ENCODE data around the gene PIEZO1. TPM values are rescaled to one million over a fixed set of nuclear protein-coding genes. Genes with fewer than 3 reads are reported as not detected.

The PIEZO1 gene
- total RNA-seq, 6 donors from 2014 or later, result 107 to 535 (median 239) TPM

DNA sequence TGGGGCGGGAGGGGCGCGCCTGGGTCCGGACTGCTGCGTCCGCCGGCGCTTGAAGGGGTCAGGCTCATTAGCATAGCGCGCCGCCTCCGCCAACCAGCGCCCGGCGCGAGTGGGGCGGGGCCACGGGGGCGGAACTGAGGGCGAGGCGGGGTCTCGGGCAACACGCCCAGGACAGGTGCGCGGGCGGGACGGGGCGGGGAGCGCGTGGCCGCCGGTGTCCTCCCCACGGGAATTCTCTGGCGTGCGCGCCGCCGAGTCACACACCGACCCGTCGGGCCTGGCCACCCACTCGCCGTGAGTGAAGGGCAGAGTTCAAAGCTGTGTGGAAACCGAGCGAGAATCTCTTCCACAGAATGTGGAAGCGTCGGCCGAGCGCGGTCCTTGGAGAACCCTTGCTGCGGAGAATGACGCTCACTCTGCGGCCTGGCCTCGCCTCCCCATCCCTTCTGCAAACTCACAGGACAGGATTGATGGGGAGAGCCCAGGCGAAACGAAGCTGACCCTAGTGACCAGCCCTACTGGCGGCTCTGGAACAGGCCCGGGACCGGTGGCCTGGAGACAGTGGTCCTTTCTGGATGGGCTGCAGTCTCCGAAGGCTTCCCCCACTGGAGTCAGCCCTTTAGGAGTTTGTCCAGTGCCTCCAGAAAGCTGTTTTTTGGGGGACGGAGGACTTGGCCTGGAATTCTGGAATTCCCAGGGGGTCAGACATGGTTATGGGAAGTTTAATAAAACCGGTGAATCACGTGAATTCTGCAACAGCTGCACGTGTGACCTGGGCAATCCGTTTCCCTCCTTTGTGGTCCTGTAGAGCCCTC is 98.4 kb downstream of the PIEZO1 start, which contains the start of gene SNAI3:
Gene SNAI3, minus strand, starts transcription at position 69 of the 815 bp plus-strand sequence. CDS start 101 bp downstream, outside the sequence.
- TF ChIP-seq POLR2AphosphoS5 (IDR thresholded peaks at IDR 0.05), result peak in 1 of 2 donors; percentile 36
- TF ChIP-seq, protein P1, sequence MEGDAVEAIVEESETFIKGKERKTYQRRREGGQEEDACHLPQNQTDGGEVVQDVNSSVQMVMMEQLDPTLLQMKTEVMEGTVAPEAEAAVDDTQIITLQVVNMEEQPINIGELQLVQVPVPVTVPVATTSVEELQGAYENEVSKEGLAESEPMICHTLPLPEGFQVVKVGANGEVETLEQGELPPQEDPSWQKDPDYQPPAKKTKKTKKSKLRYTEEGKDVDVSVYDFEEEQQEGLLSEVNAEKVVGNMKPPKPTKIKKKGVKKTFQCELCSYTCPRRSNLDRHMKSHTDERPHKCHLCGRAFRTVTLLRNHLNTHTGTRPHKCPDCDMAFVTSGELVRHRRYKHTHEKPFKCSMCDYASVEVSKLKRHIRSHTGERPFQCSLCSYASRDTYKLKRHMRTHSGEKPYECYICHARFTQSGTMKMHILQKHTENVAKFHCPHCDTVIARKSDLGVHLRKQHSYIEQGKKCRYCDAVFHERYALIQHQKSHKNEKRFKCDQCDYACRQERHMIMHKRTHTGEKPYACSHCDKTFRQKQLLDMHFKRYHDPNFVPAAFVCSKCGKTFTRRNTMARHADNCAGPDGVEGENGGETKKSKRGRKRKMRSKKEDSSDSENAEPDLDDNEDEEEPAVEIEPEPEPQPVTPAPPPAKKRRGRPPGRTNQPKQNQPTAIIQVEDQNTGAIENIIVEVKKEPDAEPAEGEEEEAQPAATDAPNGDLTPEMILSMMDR (IDR thresholded peaks at IDR 0.05), result no peak
- peak; percentile 93 to 99 for DNase-seq
- peaks cover 0 to 5% (median 0%) of the 10 kb centered on the region in 4 donors for H3K27me3 ChIP-seq
- H3K4me3 ChIP-seq, result peak within 1 kb of the TSS; percentile 50 to 74 (median 58)
- H3K27ac ChIP-seq, result peak within 1 kb of the TSS in 3 of 4 donors; percentile 37 to 83 (median 81)
- WGBS, 2 donors, result 12 to 35% methylated on average over 3 to 29 of the region's 65 CpGs
- H3K4me1 ChIP-seq, result peaks cover 20 to 47% (median 29%) of the 10 kb centered on the region in 4 donors
- H3K9me3 ChIP-seq, result no peaks in the 10 kb centered on the region
- H3K36me3 ChIP-seq, result no peaks in the 10 kb centered on the region
- peak; percentile 91 to 92 for ATAC-seq (ENCODE audit: low FRiP score in 2 of 2)

DNA sequence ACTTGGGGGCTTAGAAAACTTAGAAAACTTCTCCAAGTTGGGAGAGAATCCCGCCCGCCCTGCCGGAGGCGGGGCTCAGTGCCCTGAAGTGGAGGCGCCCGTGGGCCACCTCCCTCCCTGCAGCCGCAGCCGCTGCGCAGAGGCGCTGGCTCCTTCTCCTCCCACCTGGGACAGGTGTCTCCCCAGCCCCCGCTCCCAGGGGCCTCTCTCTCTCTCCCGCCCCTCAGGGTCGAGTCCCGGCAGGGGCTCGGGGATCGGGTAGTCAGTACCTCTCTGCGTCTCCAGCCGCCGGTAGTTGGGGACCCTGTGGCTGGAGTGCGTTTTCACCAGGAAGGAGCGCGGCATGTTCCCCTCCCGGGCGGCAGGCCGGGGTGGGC is 99.0 kb downstream of the PIEZO1 start:
- Histone ChIP-seq H3K27me3 (peaks cover 0 to 5% (median 0%) of the 10 kb centered on the region in 4 donors), H3K4me1 (peaks cover 21 to 47% (median 34%) of the 10 kb centered on the region in 4 donors), H3K4me3 (peak overlapping the region; percentile 50 to 74 (median 58)), H3K9me3 (no peaks in the 10 kb centered on the region), H3K36me3 (no peaks in the 10 kb centered on the region), H3K27ac (peak overlapping the region in 3 of 4 donors; percentile 37 to 83 (median 81))
- no peak for TF ChIP-seq EP300 (IDR thresholded peaks at IDR 0.05)
- peak in 1 of 4 donors; percentile 19 for TF ChIP-seq POLR2A (IDR thresholded peaks at IDR 0.05)
- ATAC-seq (ENCODE audit: low FRiP score in 2 of 2) (peak; percentile 32 to 51), DNase-seq (peak; percentile 65 to 90)
- 0% methylated on average over 20 of the region's 25 CpGs; no CpG with 5 or more reads in 1 of the 2 donors for WGBS, 2 donors

DNA sequence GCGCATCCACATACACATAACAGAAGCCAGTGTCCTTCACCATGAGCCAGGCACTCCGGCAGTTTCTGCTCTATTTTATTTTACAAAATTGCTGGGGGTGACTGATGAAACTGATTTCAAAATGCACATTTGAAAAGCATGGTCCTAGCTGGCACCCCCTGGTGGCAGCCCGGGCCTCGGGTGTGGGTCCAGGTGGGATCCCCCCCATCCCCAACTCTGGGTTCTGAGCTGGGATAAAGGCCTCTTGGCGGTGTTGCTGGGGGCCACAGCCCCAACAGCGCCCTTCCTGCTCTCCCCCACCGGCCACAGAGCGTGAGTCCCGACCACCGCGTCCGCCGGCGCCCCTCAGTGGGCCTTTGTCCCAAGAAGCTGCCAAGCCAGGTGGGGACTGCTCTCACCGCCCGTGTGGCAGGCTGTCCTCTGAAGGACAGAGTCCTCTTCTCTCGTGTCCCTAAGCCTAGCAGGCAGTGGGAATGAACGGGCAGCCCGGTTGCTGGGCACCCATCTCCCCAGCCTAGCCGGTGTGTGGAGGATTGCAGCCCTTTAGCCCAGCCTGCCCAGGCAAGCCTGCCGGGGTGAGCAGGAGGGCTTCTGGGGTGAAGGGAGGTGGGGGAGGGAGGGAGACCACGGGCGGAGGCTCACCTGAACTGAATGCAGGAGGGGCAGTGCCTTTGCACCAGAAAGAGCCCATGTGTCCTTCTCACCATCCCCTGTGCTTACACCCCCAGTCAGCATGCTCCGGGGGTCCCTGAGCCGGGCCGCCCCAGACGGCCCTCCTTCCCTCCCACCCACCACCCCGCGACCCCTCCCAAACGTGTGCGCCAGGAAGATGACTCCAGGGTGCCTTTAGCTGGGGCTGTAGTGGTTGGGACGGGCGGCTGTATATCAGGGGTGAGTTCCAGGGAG is 99.6 kb downstream of the PIEZO1 start:
- H3K4me1 ChIP-seq, result peaks cover 22 to 49% (median 35%) of the 10 kb centered on the region in 4 donors
- WGBS, 2 donors, result 7% methylated on average over 17 to 19 of the region's 33 CpGs
- DNase-seq, result peak in 1 of 2 donors; percentile 88
- no peaks in the 10 kb centered on the region for H3K36me3 ChIP-seq
- TF ChIP-seq POLR2A (IDR thresholded peaks at IDR 0.05), result no peak
- no peak for TF ChIP-seq POLR2AphosphoS5 (IDR thresholded peaks at IDR 0.05)
- TF ChIP-seq, protein P1 (IDR thresholded peaks at IDR 0.05), result peak; percentile 50 to 71 (median 54)
- H3K27me3 ChIP-seq, result peaks cover 0 to 5% (median 0%) of the 10 kb centered on the region in 4 donors
- peak; percentile 2 to 9 for ATAC-seq (ENCODE audit: low FRiP score in 2 of 2)
- H3K27ac ChIP-seq, result peak overlapping the region in 3 of 4 donors; percentile 37 to 83 (median 81)
- H3K9me3 ChIP-seq, result no peaks in the 10 kb centered on the region
- H3K4me3 ChIP-seq, result peak overlapping the region; percentile 50 to 74 (median 58)

DNA sequence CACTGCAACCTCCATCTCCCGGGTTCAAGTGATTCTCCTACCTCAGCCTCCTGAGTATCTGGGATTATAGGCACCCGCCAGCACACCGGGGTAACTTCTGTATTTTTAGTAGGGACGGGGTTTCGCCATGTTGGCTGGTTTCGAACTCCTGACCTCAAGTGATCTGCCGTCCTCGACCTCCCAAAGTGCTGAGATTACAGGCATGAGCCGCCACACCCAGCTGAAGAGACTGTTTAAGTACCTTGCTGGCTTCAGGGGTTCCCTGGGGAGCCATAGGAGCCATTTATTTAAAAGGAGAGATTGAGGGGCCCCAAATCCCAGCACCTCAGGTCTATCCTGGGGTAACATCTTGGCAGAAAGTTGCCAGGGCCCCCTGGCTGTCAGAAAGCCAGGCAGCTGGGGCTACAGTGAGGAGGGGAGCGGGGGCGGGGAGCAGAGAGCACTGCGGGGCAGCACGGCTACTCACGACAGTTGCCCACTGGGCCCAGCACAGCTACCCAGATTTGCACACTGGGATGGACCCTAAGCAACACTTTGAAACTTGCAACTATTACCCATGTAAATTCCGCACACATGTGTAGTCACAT is 100.4 kb downstream of the PIEZO1 start:
- Histone ChIP-seq H3K27me3 (peaks cover 0 to 5% (median 0%) of the 10 kb centered on the region in 4 donors), H3K27ac (no peak overlapping the region), H3K4me1 (peaks cover 22 to 49% (median 35%) of the 10 kb centered on the region in 4 donors), H3K36me3 (no peaks in the 10 kb centered on the region), H3K9me3 (no peaks in the 10 kb centered on the region), H3K4me3 (peak overlapping the region in 1 of 4 donors; percentile 60)
- TF ChIP-seq EP300 (IDR thresholded peaks at IDR 0.05), result no peak
- no peak for TF ChIP-seq POLR2A (IDR thresholded peaks at IDR 0.05)
- no peak for TF ChIP-seq POLR2AphosphoS5 (IDR thresholded peaks at IDR 0.05)
- TF ChIP-seq, protein P1 (IDR thresholded peaks at IDR 0.05), result no peak
- WGBS, 2 donors, result 66 to 83% methylated on average over 12 to 15 of the region's 15 CpGs
- ATAC-seq (ENCODE audit: low FRiP score in 2 of 2) (no peak), DNase-seq (no peak)
